Measurements from ENCODE around the gene DCLK1.

Gene DCLK1

DNA sequence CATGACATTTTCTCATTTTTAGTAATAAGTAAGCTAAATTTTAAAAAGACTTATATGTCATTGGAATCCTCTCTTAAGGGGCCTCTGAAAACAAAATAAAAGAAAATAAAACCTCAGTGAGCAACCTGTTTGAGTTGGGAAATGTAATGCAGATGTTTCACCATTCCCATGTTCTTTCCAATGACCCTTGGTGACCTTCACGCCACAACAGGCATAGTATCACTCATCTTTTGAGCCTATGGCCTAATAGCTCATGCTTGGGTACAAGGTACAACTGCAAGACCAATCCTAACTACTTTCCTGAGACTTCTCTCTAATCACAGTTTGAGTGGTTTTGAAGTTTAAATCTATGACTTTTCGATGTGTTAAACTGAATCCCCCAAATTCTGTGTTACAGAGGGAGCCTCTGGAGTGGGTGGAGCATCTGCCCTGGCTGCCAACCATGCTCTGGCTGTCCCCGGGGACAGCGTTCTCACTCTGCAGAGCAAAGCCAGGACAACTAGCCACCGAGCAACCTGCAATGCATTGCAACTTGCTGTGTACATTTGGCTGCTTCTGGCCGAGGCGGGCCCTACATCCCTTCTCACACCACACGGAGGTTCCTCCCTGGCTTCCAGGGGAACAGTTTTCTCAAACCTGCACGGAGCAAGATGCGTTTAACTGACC lies 346.8 kb downstream of the DCLK1 start:
- no peak for DNase-seq (ENCODE audit: insufficient read length, low spot score)
- FAIRE-seq = no peak
- TF ChIP-seq, protein P1, sequence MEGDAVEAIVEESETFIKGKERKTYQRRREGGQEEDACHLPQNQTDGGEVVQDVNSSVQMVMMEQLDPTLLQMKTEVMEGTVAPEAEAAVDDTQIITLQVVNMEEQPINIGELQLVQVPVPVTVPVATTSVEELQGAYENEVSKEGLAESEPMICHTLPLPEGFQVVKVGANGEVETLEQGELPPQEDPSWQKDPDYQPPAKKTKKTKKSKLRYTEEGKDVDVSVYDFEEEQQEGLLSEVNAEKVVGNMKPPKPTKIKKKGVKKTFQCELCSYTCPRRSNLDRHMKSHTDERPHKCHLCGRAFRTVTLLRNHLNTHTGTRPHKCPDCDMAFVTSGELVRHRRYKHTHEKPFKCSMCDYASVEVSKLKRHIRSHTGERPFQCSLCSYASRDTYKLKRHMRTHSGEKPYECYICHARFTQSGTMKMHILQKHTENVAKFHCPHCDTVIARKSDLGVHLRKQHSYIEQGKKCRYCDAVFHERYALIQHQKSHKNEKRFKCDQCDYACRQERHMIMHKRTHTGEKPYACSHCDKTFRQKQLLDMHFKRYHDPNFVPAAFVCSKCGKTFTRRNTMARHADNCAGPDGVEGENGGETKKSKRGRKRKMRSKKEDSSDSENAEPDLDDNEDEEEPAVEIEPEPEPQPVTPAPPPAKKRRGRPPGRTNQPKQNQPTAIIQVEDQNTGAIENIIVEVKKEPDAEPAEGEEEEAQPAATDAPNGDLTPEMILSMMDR (IDR thresholded peaks at IDR 0.05; ENCODE audit: insufficient read depth, missing control alignments) = no peak

DNA sequence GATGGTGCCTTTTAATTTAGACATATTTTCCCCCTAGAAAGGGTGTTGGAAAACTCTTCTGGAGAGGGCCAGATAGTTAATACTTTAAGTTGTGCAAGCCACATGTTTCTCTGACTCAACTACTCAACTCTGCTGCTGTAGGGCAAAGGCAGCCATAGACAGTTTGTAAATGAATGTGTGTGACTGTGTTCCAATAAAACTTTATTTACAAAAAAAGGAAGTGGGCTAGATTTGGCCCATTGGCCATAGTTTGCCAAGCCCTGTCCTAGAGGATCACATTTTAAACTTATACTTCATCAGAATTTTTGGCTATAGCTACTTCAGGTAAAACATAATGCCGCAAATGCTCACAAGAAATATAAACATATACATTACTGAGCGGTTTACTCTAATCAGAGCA lies 348.4 kb downstream of the DCLK1 start:
- TF ChIP-seq, protein P1 (IDR thresholded peaks at IDR 0.05; ENCODE audit: insufficient read depth, missing control alignments) = no peak
- no peak for DNase-seq (ENCODE audit: insufficient read length, low spot score)
- FAIRE-seq = no peak

DNA sequence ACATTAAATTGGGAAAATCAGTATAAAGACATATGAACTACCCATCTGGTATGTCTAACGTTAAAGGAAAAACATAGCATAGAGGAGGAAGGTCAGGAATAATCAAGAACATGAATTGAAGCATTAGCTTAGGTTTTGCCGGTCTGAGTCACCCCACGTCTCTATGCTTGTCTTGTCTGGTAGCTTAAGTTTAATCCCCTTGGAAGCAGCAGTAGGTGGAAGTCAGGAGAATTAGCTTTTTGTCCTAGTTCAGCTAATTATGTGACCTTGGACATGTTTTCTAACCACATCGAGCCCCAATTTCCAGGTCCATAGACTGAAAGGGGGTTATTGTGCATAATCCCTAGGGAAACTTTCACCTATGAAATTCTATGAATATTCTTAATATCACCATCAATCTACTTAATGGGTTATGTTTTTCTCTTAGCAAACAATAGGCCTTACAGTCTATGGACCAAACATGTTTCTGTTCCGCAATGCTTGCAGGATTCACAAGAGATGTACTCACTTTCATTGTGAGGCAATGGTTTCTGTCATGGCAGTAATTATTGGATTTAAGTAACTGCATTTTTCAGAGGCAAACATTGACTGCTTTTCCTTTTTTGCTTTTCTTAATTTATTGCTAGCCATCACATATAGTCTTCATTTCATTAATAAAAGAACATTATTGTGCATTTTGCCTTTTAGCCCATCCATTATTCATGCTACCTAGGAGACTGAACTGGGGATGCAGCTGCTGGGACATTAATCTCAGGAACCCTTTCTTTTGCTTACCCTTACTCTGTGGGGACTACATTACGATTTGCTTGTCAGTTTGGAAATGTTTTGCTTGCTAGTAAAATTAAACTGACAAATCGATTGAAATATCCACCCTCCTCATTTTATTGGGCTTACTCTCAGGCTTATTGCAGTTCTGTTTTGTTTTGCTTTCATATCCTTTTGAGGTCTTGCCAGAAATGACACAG lies 349.9 kb downstream of the DCLK1 start:
- DNase-seq (ENCODE audit: insufficient read length, low spot score) (no peak), FAIRE-seq (peak; percentile 98)
- TF ChIP-seq, protein P1 (IDR thresholded peaks at IDR 0.05; ENCODE audit: insufficient read depth, missing control alignments) = no peak

DNA sequence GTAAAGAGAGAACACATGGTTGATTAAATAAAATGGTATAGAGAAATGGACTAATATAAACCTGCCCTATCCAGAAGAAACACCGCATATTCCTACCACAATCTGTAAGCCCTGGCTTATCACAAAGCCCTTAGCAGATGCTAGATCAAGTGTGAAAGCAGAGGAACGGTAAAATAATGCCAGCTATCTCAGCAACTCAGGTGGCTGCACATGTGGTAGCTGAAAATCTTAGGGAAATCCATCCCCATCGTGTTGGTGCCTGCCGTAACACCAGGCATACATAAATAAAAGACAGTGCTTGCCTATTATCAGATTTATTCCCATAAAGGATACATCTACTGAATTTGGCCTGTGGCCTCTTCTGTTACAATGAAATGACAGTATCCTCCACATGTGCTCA lies 350.6 kb downstream of the DCLK1 start:
- FAIRE-seq (no peak), DNase-seq (ENCODE audit: insufficient read length, low spot score) (no peak)
- TF ChIP-seq, protein P1 (IDR thresholded peaks at IDR 0.05; ENCODE audit: insufficient read depth, missing control alignments) = no peak

DNA sequence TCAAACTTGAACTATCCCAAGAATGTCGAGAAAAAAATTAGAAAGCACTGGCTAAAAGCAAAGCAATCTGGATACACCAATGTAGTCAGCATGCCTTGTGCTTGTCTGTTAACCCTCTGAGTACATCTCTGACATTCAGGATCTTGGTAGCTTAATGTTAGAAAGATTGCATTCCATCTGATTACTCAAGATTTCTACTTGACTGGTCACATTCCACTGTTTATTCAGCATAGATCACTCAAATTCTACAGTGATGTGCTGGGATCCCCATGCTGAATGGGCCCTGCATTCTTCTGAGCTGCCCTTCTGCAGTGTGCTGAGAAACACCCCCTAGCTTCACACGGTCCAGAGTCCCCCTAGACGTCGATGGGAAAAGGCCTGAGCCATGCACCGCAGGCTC lies 359.3 kb downstream of the DCLK1 start:
- DNase-seq (ENCODE audit: insufficient read length, low spot score) = no peak
- TF ChIP-seq, protein P1 (IDR thresholded peaks at IDR 0.05; ENCODE audit: insufficient read depth, missing control alignments) = no peak
- FAIRE-seq = peak; percentile 25

DNA sequence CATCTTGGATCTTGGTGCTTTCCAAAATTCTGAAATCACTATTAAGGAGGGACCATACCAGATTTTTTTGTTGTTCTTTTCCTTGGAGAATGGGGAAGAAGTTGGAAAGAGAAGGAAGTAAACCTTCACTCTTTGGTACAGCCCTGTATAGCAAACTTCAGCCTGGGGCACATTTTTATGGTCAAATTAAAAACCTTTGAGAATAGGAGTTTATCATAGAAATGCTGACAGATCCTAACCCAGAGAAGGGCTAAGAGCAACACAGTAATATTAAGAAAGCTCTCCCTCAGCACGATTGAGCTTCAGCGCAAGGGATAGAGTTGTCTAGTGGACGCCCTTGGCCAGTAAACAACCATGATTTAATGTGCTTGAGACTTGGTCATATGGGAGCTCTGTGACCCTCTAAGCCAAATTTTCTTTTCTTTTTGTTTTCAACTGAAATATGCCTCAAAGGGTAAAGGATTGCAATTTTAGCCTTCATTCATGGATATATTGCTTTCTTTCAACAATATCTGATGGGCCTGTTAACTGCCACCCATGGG lies 360.4 kb downstream of the DCLK1 start:
- TF ChIP-seq, protein P1 (IDR thresholded peaks at IDR 0.05; ENCODE audit: insufficient read depth, missing control alignments) = no peak
- no peak for DNase-seq (ENCODE audit: insufficient read length, low spot score)
- FAIRE-seq = no peak

All from D721Med (cell line).